GM21528 (cell line): ENCODE results near the gene SREBF2.

Source experiments
- ATAC-seq: cut with Tn5 transposase; IDR thresholded peaks from one replicate; pipeline ENCODE4 v1.9.1; 2021; ENCODE audit warnings: mild to moderate bottlenecking, moderate library complexity; ENCODE audit not compliant: unreplicated experiment, low FRiP score

SREBF2 gene

GRCh38 chr22:41905411-41906202 lies 72.7 kb downstream of the SREBF2 start:
- ATAC-seq, result no peak

DNA sequence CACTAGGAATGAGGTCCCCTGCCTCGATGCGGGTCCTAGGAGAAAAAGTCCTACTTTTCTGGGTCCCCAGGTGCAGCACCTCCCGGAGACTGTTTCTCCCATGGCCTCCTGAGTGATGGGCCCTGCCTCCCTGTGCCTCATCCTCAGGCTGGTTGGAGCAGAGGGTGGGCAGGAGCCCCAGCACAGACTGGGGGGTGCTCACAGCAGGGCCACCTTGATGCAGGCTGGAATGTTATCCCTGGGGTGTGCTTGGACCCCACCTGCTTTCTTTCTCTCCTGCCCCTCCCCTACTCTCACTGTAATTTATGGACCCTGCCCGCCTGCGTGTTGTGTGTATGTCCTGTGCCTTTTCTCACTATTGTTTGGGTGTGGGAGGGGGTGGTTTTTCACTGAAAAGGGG lies 73.9 kb downstream of the SREBF2 start:
- ATAC-seq, result no peak

- ATAC-seq, result no peak
These were observed 74.8 kb downstream of the SREBF2 start for GRCh38 chr22:41907436-41908401.

- no peak for ATAC-seq
These were observed 75.8 kb downstream of the SREBF2 start for GRCh38 chr22:41908411-41909309.

DNA sequence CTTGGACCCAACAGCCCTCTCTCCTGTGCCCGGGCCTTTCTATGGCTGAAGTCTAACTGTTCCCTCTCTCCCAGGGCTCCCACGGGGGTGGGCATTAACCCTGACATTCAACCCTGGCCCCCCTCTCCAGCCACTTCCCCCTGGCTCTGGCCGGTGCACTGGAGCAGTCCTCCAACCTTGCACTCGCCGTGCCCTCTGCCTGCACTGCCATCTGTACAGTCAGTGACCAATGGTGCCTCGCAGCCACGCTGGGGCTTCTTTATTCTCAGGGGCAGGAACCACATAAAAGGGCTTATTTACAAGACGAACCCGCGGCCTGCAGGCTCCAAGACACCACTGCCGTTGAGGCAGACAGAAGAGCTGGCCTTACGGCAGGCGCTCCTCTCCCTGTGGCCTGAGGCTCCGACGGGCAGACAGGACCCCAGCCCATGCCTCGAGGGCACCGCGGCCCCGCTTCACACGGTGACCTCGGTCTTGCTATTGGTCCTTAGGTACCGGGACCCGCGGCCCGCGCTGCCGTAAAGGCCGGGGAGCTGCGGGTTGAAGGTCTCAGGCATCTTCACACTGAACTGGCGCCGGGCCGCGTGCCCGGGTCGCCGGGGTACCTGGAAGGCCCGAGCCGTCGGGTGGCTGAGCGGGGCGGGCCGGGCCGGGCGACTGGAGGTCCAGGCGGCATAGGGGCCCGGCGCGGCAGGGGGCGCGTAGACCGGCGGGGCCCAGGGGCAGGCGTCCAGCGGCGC lies 76.6 kb downstream of the SREBF2 start:
- ATAC-seq, result no peak

DNA sequence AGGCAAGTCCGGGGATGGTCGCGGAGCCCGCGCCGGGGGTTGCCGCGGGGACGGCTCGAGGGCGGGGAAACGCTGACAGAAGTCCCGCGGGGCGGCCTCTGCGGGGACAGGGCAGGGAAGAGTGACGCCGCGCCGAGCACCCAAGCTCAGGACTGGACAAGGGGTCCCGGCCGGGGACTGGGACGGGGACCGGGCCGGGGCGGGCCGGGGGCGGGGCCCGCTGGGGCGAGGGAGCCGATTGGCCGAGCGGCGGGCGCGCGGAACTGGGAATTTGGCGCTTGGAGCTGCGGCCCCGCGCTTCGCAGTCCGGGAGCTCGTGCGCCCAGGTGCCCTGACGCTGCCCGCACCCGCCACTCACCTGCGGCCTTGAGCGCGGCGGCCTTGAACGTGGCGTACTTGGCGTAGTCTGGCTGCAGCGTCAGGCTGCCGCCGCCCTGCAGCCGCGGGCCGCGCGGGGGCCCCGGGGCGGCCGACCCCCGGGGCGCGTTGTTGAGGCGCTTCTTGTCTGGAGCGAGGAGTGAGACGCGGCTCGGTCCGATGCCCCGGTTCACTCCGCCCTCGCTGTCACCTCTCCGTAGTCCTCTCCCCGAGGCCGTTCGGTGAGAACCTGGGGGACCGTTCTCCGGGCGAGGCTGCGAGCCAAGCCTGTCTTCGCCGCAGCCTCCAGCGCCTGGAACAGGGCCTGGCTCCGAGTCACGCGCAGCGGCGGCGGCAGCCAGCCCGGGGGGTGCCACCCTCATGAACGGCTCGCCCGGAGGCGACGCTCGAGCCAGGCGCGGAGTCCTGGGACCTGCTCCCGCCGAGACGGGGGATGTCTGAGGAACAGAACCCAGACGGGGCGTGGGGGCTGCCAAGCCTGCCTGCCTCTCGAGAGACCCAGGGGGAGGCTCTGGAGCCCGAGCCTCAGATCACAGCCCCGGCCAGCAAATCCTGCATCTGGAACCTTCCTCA lies 77.4 kb downstream of the SREBF2 start:
- no peak for ATAC-seq

- no peak for ATAC-seq
These were observed 78.2 kb downstream of the SREBF2 start for GRCh38 chr22:41911001-41911611.

DNA sequence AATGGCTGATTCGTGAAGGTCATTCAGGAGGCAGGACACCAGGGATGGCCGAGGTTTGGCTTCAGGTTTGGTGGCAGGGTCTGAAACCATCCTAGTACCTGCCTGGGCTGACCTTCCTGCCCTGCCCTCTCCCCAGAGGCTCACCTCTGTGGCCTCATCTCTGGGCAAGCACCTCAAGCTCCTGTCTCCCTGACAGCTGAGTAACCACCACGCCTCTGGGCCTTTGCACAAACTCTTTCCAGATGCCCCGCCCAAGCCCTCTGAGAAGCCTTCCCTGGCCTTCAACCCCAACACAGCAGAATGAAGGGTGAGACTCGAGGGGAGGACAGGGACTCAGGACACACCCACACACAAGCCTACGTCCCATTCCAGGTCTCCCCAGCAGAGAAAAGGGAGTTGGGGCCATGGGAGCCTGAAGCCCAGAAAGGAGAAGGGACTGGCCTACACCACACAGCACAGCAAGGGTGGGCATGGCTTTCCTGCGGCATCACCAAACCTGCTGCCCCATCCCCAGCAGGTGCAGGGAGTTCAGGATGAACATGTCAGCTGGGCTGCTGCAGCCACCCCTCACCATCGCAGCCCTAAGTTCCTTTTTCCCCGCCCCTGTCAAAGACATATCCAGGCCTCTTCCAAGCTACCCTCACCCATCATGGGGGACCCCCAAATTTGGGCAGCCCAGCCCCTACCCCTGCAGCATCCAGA lies 79.6 kb downstream of the SREBF2 start:
- no peak for ATAC-seq

- no peak for ATAC-seq
These were observed 80.3 kb downstream of the SREBF2 start for GRCh38 chr22:41913040-41913719.

- ATAC-seq, result no peak
These were observed 81.1 kb downstream of the SREBF2 start for GRCh38 chr22:41913842-41914534.

- ATAC-seq, result no peak
These were observed 81.7 kb downstream of the SREBF2 start for GRCh38 chr22:41914611-41915034.

DNA sequence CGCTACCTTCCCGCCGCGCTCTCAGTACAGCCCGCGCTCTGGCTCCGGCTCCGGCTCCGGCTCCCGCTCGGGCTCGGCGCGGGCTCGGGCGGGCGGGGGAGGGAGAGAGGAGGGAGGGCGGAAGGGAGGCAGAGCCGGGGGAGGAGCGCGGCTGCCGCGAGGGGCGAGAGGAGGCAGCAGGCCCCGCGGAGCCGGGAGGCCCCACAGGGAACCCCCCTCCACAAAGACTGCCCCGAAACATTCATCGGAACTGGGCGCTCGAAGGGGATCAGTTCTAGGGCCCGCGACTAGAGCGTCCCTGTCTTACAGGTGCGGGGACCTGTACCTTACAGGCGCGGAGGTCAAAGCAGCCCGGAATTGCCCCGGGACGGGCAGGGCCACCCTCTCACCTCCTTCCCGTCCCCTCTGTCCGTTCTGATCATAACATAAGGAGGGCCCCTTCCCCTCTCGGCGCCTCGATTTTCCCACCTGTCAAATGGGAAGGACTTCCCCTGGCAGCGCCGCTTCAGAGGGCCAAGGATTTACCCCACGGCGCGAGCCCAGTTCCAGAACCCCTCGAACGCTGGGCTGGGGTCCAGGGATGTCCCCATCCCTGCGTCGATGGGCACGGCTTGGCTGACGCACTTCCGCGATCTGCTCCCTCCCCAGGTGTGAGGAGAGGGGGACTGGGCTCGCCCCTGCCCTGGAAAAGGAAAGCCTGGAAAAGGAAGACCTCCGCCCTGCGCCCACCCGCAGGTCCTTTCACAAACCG lies 82.3 kb downstream of the SREBF2 start, which contains the start of gene SHISA8:
Gene SHISA8 (minus strand): TSS at position 40 of the 751 bp plus-strand sequence. CDS start 407 bp downstream, outside the sequence.
- no peak for ATAC-seq

GRCh38 chr22:41915786-41916493 lies 83.0 kb downstream of the SREBF2 start:
- ATAC-seq, result no peak

DNA sequence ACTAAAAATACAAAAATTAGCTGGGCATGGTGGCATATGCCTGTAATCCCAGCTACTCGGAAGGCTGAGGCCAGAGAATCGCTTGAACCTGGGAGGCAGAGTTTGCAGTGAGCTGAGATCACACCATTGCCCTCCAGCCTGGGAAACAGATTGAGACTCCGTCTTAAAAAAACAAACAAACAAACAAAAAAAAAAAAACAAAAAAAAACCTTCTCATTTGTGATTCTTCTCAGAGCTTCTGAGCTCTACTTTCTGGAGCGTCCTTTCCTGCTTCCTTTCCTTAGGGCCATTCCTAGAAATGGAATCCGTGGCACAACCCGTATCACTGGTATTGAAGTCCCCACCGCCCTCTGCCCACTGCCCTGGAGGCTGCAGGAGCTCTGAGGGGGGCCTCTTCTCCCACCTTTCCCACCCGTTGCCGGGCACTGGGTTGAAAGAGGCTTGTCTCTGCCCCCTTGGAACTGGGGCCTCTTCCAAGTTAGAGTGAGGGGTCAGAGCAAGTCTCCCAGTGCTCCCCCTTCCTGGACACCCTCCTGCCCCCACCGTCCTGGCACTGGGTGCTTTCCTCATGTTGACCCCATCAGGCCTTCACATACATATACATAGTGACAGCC lies 83.9 kb downstream of the SREBF2 start:
- ATAC-seq, result no peak
